ENCODE results near the gene CUL4A. TPM values are rescaled to one million over a fixed set of nuclear protein-coding genes. Genes with fewer than 3 reads are reported as not detected.

The CUL4A gene
- total and polyA plus RNA-seq, 2 donors (not counting 3 experiments of a cell fraction or from before 2014, with no cell fraction given) = 37.9 to 80.0 TPM

DNA sequence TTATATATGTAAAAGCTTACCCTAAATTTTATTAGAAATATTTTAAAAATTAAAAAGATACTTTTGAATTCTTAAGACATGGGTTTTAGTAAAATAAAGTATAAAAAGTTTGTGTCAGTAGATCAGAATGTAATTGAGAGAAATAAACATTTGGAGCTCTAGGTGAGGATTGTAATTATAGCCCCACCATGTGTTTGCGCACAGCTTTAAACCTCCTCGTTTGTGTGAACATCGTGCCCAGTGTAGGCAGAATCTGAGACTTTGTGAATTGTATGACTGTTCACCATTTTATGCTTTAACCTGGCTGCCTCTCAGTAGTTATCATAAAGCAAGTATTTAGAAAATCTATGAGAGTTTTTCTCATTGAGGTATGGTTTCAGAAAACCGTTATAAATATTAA lies 29.1 kb downstream of the CUL4A start:
- intact Hi-C loops (cut with micrococcal nuclease) = no loop called here
- dilution Hi-C loops (cut with MboI; ENCODE audit: extremely low pct_ligation_motif_present, low sequenced_read_pairs) = no loop called here

More for the DNA sequence above, 29.1 kb downstream of the CUL4A start:
- no peak overlapping the region for H3K27ac ChIP-seq (ENCODE audit: insufficient read depth, low read depth, low read length)
- no peak for FAIRE-seq
- H2AFZ ChIP-seq (ENCODE audit: low read depth, low read length) = no peak overlapping the region
- no peaks in the 10 kb centered on the region for H3K9me3 ChIP-seq (replicated peaks; ENCODE audit: control insufficient read depth, insufficient read depth, low read length)
- no peak overlapping the region for H3K4me2 ChIP-seq (ENCODE audit: insufficient read depth, low read length)
- H3K4me1 ChIP-seq (ENCODE audit: control insufficient read depth, extremely low read depth, insufficient read depth, low read length) = no peaks in the 10 kb centered on the region
- BruUV-seq (replicated peaks) = no TSS peak
- no peaks in the 10 kb centered on the region for H4K20me1 ChIP-seq (replicated peaks; ENCODE audit: control insufficient read depth, extremely low read depth, insufficient read depth, low read length)
- no peak for DNase-seq (ENCODE audit: low read depth, low spot score)
- ChIA-PET CTCF (interaction anchor here (0.8 to 1.7 kb wide), 5 partner anchors 10 to 296 kb away, joined by 3 to 17 read pairs (median 5); no protein-coding TSS in a partner anchor), POLR2A (no interaction called here)
- no peak overlapping the region for H3K4me3 ChIP-seq (replicated peaks in 1 of 3; ENCODE audit: insufficient read depth in 1 of 3, low read depth in 1 of 3, low read length in 3 of 3)
- H3K36me3 ChIP-seq (ENCODE audit: control insufficient read depth in 2 of 2, extremely low read depth in 1 of 2, insufficient read depth in 2 of 2, low read length in 2 of 2) = peaks cover 10% of the 10 kb centered on the region in 2 experiments
- H3K9ac ChIP-seq (replicated peaks; ENCODE audit: extremely low read depth, insufficient read depth, low read length) = no peak overlapping the region
- TF ChIP-seq CTCF (IDR thresholded peaks at IDR 0.05; ENCODE audit: extremely low read depth in 1 of 2, insufficient read depth in 1 of 2, low read depth in 1 of 2, low read length in 2 of 2) (peak in 1 of 2 donors; percentile 7), POLR2A (IDR thresholded peaks at IDR 0.05; ENCODE audit: low read depth, low read length) (no peak), POLR2AphosphoS5 (IDR thresholded peaks at IDR 0.05; ENCODE audit: insufficient read depth, low read depth, low read length) (no peak), MYC (IDR thresholded peaks at IDR 0.05; ENCODE audit: low read depth, low read length) (no peak), FOS (IDR thresholded peaks at IDR 0.05; ENCODE audit: borderline replicate concordance, insufficient read depth, low read length) (no peak), JUN (IDR thresholded peaks at IDR 0.05; ENCODE audit: borderline replicate concordance, insufficient read depth, insufficient read length, low read depth) (no peak)
- no peaks in the 10 kb centered on the region for H3K79me2 ChIP-seq (ENCODE audit: control insufficient read depth, insufficient read depth, low read length)
- no peaks in the 10 kb centered on the region for H3K9me1 ChIP-seq (replicated peaks; ENCODE audit: control insufficient read depth, extremely low read depth, insufficient read depth, low read length)
- H3K27me3 ChIP-seq (ENCODE audit: control insufficient read depth in 2 of 2, insufficient read depth in 2 of 2, low read length in 2 of 2) = no peaks in the 10 kb centered on the region

Data from endothelial cell of umbilical vein (primary cell).